ENCODE results near the gene TOP3B. TPM values are rescaled to one million over a fixed set of nuclear protein-coding genes. Genes with fewer than 3 reads are reported as not detected.
A peak's percentile ranks its signal among the peaks of the same experiment; 100 is the strongest.

The TOP3B gene
- total and polyA plus RNA-seq, 9 of the 15 experiments (the other 6 are each of a cell fraction or from before 2014, with no cell fraction given), result 3.0 to 188 (median 112) TPM

GRCh38 chr22:22027955-22028354, 45.4 kb upstream of the TOP3B start:
- no peak for TF ChIP-seq MCM7 (IDR thresholded peaks at IDR 0.05)
- TF ChIP-seq FOXJ2 (tag; IDR thresholded peaks at IDR 0.05), result 0 out of 2 replicates have a peak, but pooled peaks have one; percentile 55
- POLR2A ChIA-PET, result interaction anchor here (0.7 to 2.4 kb wide), 6 partner anchors 7 to 29 kb away, joined by 3 to 10 read pairs (median 3); no protein-coding TSS in a partner anchor
- Histone ChIP-seq H3K4me2 (ENCODE audit: insufficient read depth, low read length) (no peak overlapping the region), H2AFZ (ENCODE audit: low read depth, low read length) (no peak overlapping the region), H4K20me1 (replicated peaks; ENCODE audit: control insufficient read depth, insufficient read depth, low read length) (no peaks in the 10 kb centered on the region), H3K27ac (ENCODE audit: extremely low read depth, low read depth, low read length) (no peak overlapping the region), H3K9ac (ENCODE audit: insufficient read depth in 1 of 2, low read depth in 2 of 2, low read length in 2 of 2) (no peak overlapping the region), H3K9me3 (replicated peaks; ENCODE audit: control insufficient read depth, insufficient read depth, low read depth, low read length) (no peaks in the 10 kb centered on the region), H3K79me2 (ENCODE audit: control insufficient read depth, insufficient read depth, low read length) (no peaks in the 10 kb centered on the region), H3K36me3 (ENCODE audit: control insufficient read depth, insufficient read depth, low read length) (no peaks in the 10 kb centered on the region), H3K4me1 (replicated peaks in 1 of 2; ENCODE audit: control insufficient read depth in 2 of 2, insufficient read depth in 2 of 2, low read length in 2 of 2) (peaks cover 13 to 19% of the 10 kb centered on the region in 2 experiments; a peak in 4 of 5 replicates), H3K27me3 (ENCODE audit: control insufficient read depth in 2 of 2, insufficient read depth in 2 of 2, low read length in 2 of 2) (peaks cover 0 to 34% of the 10 kb centered on the region in 2 experiments; a peak in 3 of 5 replicates), H3K9me1 (ENCODE audit: control insufficient read depth, insufficient read depth, low read length) (no peaks in the 10 kb centered on the region), H3K4me3 (no peak overlapping the region)
- intact Hi-C loops (cut with micrococcal nuclease) (loop anchor here (1.0 to 10.0 kb wide), 2 partner anchors 43 to 57 kb away; no protein-coding TSS in a partner anchor), in situ Hi-C loops (cut with MboI) (no loop called here)
- FAIRE-seq (no peak), ATAC-seq (no peak), DNase-seq (ENCODE audit: extremely low read depth in 1 of 4, low spot score in 3 of 4) (no peak)
- CTCF ChIA-PET (ENCODE audit: low intra/inter-chr PET ratio), result no interaction called here
- BruUV-seq (replicated peaks), result no TSS peak
- 19% methylated on average over 3 of the region's 3 CpGs for WGBS (ENCODE audit: insufficient coverage, low coverage, missing lambda C conversion rate)

GRCh38 chr22:22026157-22026831, 43.7 kb upstream of the TOP3B start:
- Histone ChIP-seq H3K9me3 (replicated peaks; ENCODE audit: control insufficient read depth, insufficient read depth, low read depth, low read length) (no peaks in the 10 kb centered on the region), H3K4me2 (ENCODE audit: insufficient read depth, low read length) (no peak overlapping the region), H3K36me3 (ENCODE audit: control insufficient read depth, insufficient read depth, low read length) (no peaks in the 10 kb centered on the region), H3K27ac (ENCODE audit: extremely low read depth, low read depth, low read length) (no peak overlapping the region), H3K9ac (ENCODE audit: insufficient read depth in 1 of 2, low read depth in 2 of 2, low read length in 2 of 2) (peak overlapping the region in 1 of 2 experiments; percentile 1; a peak in 1 of 4 replicates), H3K79me2 (ENCODE audit: control insufficient read depth, insufficient read depth, low read length) (no peaks in the 10 kb centered on the region), H3K4me3 (no peak overlapping the region), H3K9me1 (ENCODE audit: control insufficient read depth, insufficient read depth, low read length) (no peaks in the 10 kb centered on the region), H3K4me1 (replicated peaks in 1 of 2; ENCODE audit: control insufficient read depth in 2 of 2, insufficient read depth in 2 of 2, low read length in 2 of 2) (peaks cover 18 to 27% of the 10 kb centered on the region in 2 experiments; a peak in 4 of 5 replicates), H3K27me3 (ENCODE audit: control insufficient read depth in 2 of 2, insufficient read depth in 2 of 2, low read length in 2 of 2) (peaks cover 2 to 31% of the 10 kb centered on the region in 2 experiments; a peak in 4 of 5 replicates), H4K20me1 (replicated peaks; ENCODE audit: control insufficient read depth, insufficient read depth, low read length) (no peaks in the 10 kb centered on the region), H2AFZ (ENCODE audit: low read depth, low read length) (peak overlapping the region; percentile 20)
- DNase-seq (ENCODE audit: extremely low read depth in 1 of 4, low spot score in 3 of 4) (peak in 1 of 4 experiments; percentile 56), ATAC-seq (peak; percentile 3; the same call in 2 of the 3 replicates), FAIRE-seq (no peak)
- 24% methylated on average over 13 of the region's 13 CpGs for whole genome bisulfite sequencing (ENCODE audit: insufficient coverage, low coverage, missing lambda C conversion rate)
- in situ Hi-C loops (cut with MboI) (no loop called here), intact Hi-C loops (cut with micrococcal nuclease) (loop anchor here (10.0 kb wide), 1 partner anchor 59 kb away; no protein-coding TSS in a partner anchor)
- BruUV-seq (replicated peaks), result no TSS peak
- POLR2A ChIA-PET, result interaction anchor here (0.6 to 2.4 kb wide), 5 partner anchors 11 to 430 kb away, joined by 3 to 10 read pairs (median 4); partner anchors contain the start of gene TOP3B
- CTCF ChIA-PET (ENCODE audit: low intra/inter-chr PET ratio), result no interaction called here
- TF ChIP-seq, protein P1, sequence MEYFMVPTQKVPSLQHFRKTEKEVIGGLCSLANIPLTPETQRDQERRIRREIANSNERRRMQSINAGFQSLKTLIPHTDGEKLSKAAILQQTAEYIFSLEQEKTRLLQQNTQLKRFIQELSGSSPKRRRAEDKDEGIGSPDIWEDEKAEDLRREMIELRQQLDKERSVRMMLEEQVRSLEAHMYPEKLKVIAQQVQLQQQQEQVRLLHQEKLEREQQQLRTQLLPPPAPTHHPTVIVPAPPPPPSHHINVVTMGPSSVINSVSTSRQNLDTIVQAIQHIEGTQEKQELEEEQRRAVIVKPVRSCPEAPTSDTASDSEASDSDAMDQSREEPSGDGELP (CRISPR knock-in tag; IDR thresholded peaks at IDR 0.05; ENCODE audit: borderline replicate concordance), result 0 out of 2 replicates have a peak, but pooled peaks have one; percentile 11
- TF ChIP-seq, protein P2, sequence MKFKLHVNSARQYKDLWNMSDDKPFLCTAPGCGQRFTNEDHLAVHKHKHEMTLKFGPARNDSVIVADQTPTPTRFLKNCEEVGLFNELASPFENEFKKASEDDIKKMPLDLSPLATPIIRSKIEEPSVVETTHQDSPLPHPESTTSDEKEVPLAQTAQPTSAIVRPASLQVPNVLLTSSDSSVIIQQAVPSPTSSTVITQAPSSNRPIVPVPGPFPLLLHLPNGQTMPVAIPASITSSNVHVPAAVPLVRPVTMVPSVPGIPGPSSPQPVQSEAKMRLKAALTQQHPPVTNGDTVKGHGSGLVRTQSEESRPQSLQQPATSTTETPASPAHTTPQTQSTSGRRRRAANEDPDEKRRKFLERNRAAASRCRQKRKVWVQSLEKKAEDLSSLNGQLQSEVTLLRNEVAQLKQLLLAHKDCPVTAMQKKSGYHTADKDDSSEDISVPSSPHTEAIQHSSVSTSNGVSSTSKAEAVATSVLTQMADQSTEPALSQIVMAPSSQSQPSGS (CRISPR knock-in tag; IDR thresholded peaks at IDR 0.05), result peak; percentile 40; the same call in 1 of the 2 replicates
